ENCODE data around the gene PRKCA. TPM values are rescaled to one million over a fixed set of nuclear protein-coding genes. Genes with fewer than 3 reads are reported as not detected.
A peak's percentile ranks its signal among the peaks of the same experiment; 100 is the strongest.

Gene PRKCA
- total RNA-seq, 1 experiment from 2014 or later = 22.6 TPM

GRCh38 chr17:66753126-66753920 lies 450.9 kb downstream of the PRKCA start:
- Histone ChIP-seq H3K9me2 (replicated peaks; ENCODE audit: low read length) (no peaks in the 10 kb centered on the region), H3K27ac (ENCODE audit: low read length) (no peak overlapping the region), H3K79me2 (ENCODE audit: low read length) (no peaks in the 10 kb centered on the region), H3K4me1 (ENCODE audit: insufficient read depth, low read length) (peaks cover 14% of the 10 kb centered on the region), H3K9ac (ENCODE audit: low read length) (no peak overlapping the region), H3K36me3 (ENCODE audit: low read depth, low read length) (no peaks in the 10 kb centered on the region), H3F3A (ENCODE audit: low read length, unreplicated experiment) (no peaks in the 10 kb centered on the region), H3K4me3 (ENCODE audit: low read length) (no peak overlapping the region), H2AFZ (ENCODE audit: low read length) (no peak overlapping the region), H3K4me2 (ENCODE audit: low read length) (no peak overlapping the region), H3K9me3 (ENCODE audit: low read length) (no peaks in the 10 kb centered on the region), H3K27me3 (ENCODE audit: low read length) (no peaks in the 10 kb centered on the region), H4K20me1 (ENCODE audit: low read length) (no peaks in the 10 kb centered on the region)
- TF ChIP-seq EZH2phosphoT487 (IDR thresholded peaks at IDR 0.05; ENCODE audit: borderline replicate concordance, low read length) (no peak), CTCF (conservative IDR thresholded peaks at IDR 0.05; ENCODE audit: low read depth, low read length) (no peak)
- CTCF ChIA-PET = no interaction called here
- POLR2A ChIA-PET (ENCODE audit: unreplicated experiment) = no interaction called here
- DNase-seq = no peak
- BruUV-seq (replicated peaks) = no TSS peak
- no peak for ATAC-seq
- intact Hi-C loops (cut with micrococcal nuclease) = no loop called here

GRCh38 chr17:66755101-66755943 lies 452.9 kb downstream of the PRKCA start:
- Histone ChIP-seq H3K4me3 (ENCODE audit: low read length) (no peak overlapping the region), H3K9ac (ENCODE audit: low read length) (no peak overlapping the region), H3K4me2 (ENCODE audit: low read length) (no peak overlapping the region), H3K9me3 (ENCODE audit: low read length) (no peaks in the 10 kb centered on the region), H3K36me3 (ENCODE audit: low read depth, low read length) (no peaks in the 10 kb centered on the region), H3K79me2 (ENCODE audit: low read length) (no peaks in the 10 kb centered on the region), H3K27ac (ENCODE audit: low read length) (peak overlapping the region; percentile 12), H4K20me1 (ENCODE audit: low read length) (no peaks in the 10 kb centered on the region), H3K9me2 (replicated peaks; ENCODE audit: low read length) (no peaks in the 10 kb centered on the region), H3K4me1 (ENCODE audit: insufficient read depth, low read length) (peaks cover 14% of the 10 kb centered on the region), H3F3A (ENCODE audit: low read length, unreplicated experiment) (no peaks in the 10 kb centered on the region), H3K27me3 (ENCODE audit: low read length) (no peaks in the 10 kb centered on the region), H2AFZ (ENCODE audit: low read length) (no peak overlapping the region)
- intact Hi-C loops (cut with micrococcal nuclease) = no loop called here
- DNase-seq (peak; percentile 80), ATAC-seq (peak; percentile 90)
- TF ChIP-seq EZH2 (IDR thresholded peaks at IDR 0.05; ENCODE audit: low read length, unreplicated experiment) = no peak
- no peak for TF ChIP-seq CTCF (conservative IDR thresholded peaks at IDR 0.05; ENCODE audit: low read depth, low read length)
- no peak for TF ChIP-seq EZH2phosphoT487 (IDR thresholded peaks at IDR 0.05; ENCODE audit: borderline replicate concordance, low read length)
- POLR2A ChIA-PET (ENCODE audit: unreplicated experiment) = no interaction called here
- CTCF ChIA-PET = no interaction called here
- BruUV-seq (replicated peaks) = no TSS peak

GRCh38 chr17:66755944-66756290 lies 453.5 kb downstream of the PRKCA start:
- H3K27me3 ChIP-seq (ENCODE audit: low read length) = no peaks in the 10 kb centered on the region
- no peaks in the 10 kb centered on the region for H3K9me2 ChIP-seq (replicated peaks; ENCODE audit: low read length)
- H3K4me3 ChIP-seq (ENCODE audit: low read length) = no peak overlapping the region
- ATAC-seq (no peak), DNase-seq (no peak)
- no peaks in the 10 kb centered on the region for H4K20me1 ChIP-seq (ENCODE audit: low read length)
- H3K9me3 ChIP-seq (ENCODE audit: low read length) = no peaks in the 10 kb centered on the region
- no peak overlapping the region for H3K9ac ChIP-seq (ENCODE audit: low read length)
- intact Hi-C loops (cut with micrococcal nuclease) = no loop called here
- POLR2A ChIA-PET (ENCODE audit: unreplicated experiment) = no interaction called here
- CTCF ChIA-PET = no interaction called here
- no peak overlapping the region for H3K27ac ChIP-seq (ENCODE audit: low read length)
- no peaks in the 10 kb centered on the region for H3K36me3 ChIP-seq (ENCODE audit: low read depth, low read length)
- peaks cover 14% of the 10 kb centered on the region for H3K4me1 ChIP-seq (ENCODE audit: insufficient read depth, low read length)
- TF ChIP-seq EZH2phosphoT487 (IDR thresholded peaks at IDR 0.05; ENCODE audit: borderline replicate concordance, low read length) (no peak), CTCF (conservative IDR thresholded peaks at IDR 0.05; ENCODE audit: low read depth, low read length) (no peak), EZH2 (IDR thresholded peaks at IDR 0.05; ENCODE audit: low read length, unreplicated experiment) (no peak)
- no TSS peak for BruUV-seq (replicated peaks)
- no peaks in the 10 kb centered on the region for H3K79me2 ChIP-seq (ENCODE audit: low read length)
- H3K4me2 ChIP-seq (ENCODE audit: low read length) = no peak overlapping the region
- H3F3A ChIP-seq (ENCODE audit: low read length, unreplicated experiment) = no peaks in the 10 kb centered on the region
- H2AFZ ChIP-seq (ENCODE audit: low read length) = no peak overlapping the region
